ENCODE measurements around the gene TXNDC17.

DNA sequence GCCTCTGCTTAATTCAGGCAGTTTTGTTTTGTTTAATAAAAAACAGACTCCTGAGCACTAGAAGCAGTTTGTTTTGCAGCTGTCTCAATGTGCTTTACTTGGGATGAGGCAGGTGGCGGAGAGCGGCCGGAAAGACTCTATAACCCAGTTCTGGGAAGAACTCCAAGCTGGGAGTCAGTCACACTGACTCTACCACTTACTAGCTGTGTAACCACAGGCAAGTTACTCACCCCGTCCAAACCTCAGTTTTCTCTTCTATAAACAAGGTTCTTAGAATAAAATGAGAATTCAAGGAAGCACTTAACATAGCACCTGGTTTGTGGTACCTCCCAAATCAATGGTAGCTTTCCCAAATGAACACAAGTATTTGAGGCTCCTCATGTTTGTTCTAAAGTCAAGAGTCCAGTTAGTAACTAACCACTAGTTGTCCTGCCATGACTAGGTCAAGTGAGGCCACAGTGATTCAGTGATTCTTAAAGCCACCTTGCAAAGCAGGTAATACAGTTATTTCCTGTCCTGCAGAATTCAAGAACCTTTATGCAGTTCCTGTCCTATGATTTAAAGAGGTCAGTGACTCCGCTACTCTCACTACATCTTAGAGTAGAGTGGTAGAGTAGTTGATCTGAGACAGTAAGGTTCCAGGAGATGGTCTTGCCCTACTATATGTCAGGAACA lies 2.7 kb downstream of the TXNDC17 start:
- TF ChIP-seq POLR2A (IDR thresholded peaks at IDR 0.05; ENCODE audit: low read length) (no peak), GATA1 (IDR thresholded peaks at IDR 0.05; ENCODE audit: low read depth, low read length) (no peak)
